Cortex of kidney (tissue), 1 donor: ENCODE measurements around the gene ACTL8.

Experiments used
- DNase-seq: peaks from one replicate; lab custom pipeline; 2025; lab: John Stamatoyannopoulos, UW

ACTL8 gene

DNA sequence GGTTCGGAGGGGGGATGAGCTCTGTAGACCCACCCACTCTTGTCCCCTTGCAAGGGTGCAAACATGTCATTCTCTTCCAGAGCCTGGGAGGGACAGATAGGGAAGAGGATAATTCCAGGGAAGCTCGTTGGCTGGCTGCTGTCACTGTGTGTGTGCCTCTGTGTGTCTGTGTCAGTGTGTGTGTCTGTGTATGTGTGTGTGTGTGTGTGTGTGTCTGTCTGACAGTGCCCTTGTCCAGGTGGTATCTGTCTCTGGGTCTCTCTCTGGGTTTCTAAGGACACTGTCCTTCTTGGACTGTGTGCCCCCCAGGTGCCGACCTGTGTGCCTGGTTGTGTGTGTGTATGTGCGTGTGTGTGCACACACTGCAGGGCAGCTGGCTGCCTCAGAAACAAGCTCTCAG, 90.5 kb downstream of the ACTL8 start:
- no peak for DNase-seq

DNA sequence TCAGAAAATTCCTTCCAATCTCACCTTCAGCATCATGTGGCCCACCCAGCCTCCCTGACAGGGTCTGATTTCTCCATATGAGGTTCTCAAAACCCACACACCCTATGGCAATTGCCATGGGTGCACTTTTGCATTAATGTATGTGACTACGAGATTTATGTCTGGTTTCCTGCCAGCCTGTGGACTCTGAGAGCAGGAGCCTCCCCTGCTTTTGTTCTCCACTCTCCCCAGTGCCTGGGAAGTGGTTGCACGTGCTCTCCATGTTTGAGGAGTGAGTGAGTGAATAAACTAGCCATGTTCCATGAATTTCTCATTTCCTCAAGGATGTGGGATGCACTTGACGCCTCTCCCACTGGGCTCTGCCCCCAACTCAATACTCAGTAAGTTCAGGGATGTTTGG, 91.2 kb downstream of the ACTL8 start:
- no peak for DNase-seq

DNA sequence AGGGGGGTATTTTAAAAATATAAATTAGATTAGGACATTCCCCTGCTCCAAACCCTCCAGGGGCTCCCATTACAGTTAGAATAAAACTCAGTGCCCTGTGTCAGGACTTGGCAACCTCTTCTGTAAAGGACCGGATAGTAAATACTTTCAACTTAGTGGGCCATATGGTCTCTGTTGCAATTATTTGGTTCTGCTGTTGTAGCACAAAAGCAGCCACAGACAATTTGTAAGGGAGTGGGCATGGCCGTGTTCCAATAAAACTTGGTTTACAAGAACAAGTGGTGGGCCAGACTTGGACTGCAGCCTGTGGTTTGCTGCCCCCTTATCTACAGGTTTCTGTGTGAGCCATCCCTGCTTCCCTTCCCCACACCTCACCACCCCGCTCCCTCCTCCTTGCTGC, 92.0 kb downstream of the ACTL8 start:
- no peak for DNase-seq

DNA sequence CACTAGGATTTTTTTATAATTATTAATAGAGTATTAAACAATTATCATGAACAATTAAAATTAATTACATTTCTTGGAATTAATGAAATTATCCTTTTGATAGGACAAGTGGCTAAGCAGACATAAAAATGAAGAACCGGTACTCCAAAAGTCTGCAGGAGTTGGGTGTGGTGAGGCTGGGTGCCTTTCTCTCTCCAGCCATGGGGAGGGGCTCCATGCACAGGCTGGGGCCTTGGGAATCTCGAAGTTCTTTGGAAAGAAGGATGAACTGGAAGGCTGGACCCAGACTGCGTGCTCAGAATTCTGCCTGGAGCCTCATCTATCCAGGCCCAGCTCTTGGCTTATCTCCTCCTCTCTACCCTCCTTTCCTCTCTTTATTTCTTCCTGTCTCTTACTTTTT, 94.1 kb downstream of the ACTL8 start:
- DNase-seq, result no peak

DNA sequence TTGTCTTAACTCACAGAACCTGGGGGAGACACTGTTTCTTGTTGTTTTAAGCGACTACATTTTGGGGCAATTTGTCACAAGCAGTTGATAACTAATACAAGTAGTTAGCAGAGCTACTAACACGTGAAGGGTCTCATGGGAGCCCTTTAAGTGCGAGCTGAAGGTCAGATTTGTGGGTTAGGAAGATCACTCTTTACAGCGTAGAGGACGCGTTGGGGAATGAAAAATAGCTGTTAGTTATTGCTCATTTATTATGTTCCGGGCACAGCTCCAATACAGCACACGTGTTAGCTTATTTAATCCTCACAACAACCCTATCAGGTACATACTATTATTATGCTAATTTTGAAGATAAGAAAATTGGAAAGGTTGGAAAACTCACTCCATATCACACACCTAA, 95.9 kb downstream of the ACTL8 start:
- no peak for DNase-seq

DNA sequence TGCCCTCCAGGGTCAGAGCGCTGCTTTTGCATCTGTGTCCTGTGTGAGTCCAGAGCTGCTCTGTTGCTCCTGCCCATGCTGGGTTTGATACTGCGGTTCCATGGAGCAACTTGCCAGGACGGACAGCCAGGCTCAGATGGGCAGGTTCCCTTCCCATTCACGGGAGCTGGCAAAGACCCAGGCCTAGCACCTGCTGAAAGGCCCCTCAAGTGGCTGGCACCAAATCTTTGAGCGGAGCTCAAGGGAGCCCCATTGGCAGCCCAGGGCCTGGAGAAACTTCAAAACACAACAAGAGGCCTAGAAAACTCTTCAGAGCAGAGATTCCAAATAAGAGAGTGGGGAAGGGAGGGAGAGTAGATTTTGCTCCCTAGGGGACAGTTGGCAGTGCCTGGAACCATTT, 97.2 kb downstream of the ACTL8 start:
- no peak for DNase-seq

DNA sequence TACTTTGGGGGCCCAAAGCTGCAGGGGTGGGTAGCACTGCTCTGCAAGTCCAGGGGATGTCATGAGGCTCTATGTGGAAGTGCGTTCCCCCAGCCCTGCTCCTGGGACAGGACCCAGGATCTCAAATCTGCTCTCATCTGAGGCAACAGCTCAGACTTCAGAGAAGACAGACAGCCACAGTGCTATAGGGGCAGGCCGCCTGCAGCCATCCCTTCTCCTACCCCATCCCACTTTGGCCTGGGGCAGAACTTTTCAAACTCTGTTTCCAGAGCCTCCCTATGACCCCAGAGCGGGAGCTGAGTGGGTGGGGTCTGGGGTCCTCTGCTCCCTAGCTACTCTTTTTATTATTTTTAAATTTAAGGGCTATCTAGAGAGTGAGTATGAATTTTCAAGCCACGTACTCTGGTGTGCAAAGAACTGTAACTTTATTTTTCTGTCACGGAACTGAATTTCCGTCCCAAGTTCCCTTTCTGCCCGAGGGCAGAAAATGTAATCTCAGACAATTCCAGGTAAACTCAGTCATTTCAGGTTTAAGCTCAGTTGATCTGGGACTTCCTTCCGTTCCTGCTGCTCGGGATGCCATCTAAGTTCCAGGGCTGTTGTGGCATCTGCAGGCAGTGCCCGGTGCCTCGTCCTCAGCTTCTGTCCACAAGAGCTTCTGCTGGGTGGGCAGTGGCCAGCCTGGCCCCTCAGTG, 98.3 kb downstream of the ACTL8 start:
- DNase-seq, result no peak

DNA sequence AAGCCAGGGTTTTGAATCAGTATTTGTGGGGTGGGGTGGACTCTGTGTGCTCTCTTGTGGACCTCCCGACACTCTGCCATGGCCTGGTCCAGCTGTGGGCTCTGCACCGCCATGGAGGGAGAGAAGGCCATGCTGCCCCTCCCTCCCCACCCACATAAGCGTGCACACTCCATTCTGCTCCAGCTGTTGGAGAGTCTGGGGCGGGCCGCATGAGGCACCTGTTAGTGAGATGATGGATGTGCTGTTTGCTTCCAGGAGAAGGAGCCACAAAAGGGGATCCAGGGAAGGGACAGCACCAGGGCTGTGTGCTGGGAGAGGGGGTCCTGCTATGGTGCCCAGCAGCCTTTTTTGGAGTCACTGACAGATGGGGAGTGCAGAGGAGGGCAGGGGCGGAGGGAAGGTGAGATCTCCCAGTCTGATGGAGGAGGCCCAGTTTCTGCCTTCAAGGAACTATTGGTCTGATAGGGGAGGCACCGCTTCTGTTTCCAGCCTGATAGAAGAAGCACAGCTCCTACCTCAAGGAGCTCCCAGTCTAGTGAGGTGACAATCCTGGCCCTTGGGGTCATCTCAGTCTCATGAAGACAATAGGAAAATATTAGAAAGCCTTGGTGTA, 101.5 kb downstream of the ACTL8 start:
- DNase-seq, result no peak

DNA sequence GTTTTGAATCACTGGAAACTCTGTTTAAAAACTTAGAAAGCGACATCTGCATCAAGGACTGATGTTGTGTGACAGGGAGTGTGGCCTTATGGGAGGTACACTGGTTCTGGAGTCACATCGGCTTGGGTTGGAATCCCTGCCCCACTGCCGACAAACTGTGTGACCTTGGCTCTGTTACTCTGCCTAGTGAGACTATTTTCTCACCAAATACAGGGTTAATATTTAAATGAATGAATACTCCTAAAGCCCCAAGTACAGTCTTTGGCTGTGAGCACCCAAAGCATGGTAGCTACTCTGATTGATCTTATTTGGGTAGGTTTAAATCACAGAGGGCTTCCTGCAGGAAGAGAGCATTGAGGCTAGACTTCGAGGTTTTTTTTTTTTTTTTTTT, 102.0 kb downstream of the ACTL8 start:
- DNase-seq, result no peak

DNA sequence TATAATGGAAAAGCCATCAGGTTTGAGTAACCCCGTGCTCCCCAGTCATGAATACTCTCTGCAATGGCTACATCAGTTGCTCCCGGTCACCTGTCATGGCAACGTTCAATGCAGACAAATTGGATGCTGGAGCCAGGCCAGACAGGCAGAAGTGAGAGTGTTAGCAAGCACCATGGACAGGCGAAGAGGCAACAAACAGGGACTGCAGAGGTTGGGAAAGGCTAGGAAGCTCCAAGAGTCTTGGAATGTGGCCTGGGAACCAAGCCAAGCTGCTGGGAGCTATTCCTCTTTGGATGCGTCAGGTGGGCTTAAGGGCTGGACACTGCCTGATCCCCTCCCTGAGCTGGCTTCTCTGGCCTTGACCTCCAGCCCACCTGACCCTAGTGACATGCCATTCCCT, 102.9 kb downstream of the ACTL8 start:
- DNase-seq, result no peak

DNA sequence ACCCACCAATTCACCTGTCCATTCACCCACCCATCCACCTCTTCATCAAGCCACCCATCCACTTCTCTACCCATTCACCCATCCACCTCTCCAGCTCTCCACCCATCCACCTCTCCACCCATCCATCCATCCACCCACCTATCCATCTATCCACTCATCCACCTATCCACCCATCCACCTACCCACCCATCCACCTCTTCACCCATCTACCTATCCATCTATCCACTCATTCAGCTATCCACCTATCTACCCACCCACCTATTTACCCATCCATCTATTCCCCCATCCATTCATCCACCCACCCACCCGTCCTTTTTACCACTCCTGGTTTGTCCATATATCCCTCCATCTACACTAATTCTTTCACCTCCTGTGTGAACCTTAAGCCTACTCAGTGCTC, 105.7 kb downstream of the ACTL8 start:
- no peak for DNase-seq

DNA sequence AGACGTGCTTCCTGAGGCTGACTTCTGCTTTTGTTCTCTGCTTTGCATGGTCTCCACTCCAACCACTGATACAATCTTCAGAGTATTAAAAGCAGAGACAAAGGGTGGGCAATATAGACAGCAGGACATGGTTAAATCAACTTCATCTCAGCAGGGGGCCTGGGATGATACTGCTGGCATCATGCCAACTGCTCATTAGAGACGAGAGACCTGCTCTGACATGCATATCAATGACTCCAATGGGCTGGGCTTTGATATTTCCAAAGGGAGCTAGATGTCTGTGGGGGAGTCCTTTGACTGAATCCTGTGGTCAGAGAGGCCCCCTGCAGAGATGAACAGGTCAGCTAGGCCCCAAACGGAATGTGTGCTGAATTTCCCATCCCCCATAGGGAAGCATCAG, 106.6 kb downstream of the ACTL8 start:
- no peak for DNase-seq

DNA sequence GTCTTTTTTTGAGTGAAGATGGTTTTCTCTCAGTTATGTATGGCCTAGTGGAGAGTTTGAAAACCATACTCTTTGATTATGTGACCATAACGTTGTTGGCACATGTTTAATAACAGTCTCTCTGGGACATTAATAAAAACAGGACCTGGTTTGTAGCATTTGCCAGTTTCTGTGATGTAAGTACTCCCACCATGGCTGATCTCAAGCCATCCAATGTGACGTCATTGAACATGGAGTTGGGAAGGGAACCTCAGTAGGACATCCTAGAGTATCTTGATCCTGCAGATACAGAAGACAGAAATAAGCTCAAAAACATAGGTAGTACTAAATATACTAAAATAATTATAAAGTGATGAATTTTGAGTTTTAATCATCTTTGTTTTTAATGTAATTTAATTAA, 107.0 kb downstream of the ACTL8 start:
- DNase-seq, result no peak

DNA sequence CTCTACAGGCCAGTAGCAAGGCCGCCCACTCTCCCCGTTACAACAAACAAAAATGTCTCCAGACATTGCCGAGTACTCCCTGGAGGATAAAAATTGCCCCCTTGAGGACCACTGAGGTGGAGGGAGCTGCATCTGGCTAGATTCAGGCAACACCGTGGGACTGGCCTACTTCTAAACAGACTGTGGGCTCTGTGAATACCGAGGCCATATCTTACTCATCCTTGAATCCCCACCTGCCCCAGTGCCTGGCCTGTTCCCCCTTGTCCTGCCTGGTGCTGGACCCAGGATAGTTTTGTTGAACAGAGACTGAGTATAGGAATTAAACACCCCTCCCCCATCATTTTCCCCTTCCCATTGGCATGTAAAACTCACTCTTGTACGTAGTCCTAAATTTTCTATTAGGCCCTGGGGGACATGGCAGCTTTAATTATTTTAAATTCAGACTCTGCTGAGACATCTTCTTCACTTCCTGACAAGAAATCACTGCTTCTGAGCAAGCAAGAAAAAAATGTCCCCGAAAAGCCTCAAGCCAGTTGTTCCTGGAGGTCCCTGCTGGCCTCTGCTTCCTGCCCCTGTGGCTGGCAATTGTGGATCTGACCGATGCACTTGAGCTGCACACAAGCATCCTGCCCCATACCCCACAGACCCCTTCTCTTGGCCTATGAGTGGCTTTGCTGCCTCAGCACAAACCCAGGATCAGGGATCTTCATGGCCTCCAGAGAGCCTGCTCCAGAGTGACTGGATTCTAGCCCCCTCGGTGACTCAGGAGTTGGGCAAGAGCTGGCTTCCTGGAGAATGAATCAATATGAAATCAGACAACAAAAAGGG, 111.0 kb downstream of the ACTL8 start:
- no peak for DNase-seq

DNA sequence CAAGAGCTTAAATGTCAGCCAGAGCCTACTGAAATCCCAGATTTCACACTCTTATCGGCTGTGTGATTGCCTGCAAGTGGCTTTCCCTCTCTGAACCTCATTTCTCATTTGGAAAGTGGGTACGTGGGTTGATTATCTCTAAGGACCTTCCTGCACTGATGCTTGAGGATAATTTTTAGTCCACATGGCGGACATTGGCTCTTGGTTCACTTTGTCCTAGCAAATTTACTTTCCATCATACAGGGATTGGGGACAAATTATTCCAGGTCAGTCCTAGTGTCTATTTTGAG, 111.6 kb downstream of the ACTL8 start:
- DNase-seq, result no peak

DNA sequence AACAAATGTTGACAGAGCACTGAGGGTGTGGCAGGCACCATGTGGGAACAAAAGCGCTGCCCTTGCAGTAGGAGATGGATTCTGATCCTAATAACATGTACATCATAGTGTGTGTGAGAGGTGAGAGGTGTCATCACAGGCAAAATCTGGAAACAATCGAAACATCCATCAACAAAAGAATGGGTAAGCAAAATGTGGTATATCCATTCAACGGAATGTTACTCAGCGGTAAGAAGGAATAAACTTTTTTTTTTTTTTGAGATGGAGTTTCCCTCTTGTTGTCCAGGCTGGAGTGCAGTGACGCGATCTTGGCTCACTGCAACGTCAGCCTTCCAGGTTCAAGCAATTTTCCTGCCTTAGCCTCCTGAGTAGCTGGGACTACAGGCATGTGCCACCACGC, 112.3 kb downstream of the ACTL8 start:
- DNase-seq, result no peak

DNA sequence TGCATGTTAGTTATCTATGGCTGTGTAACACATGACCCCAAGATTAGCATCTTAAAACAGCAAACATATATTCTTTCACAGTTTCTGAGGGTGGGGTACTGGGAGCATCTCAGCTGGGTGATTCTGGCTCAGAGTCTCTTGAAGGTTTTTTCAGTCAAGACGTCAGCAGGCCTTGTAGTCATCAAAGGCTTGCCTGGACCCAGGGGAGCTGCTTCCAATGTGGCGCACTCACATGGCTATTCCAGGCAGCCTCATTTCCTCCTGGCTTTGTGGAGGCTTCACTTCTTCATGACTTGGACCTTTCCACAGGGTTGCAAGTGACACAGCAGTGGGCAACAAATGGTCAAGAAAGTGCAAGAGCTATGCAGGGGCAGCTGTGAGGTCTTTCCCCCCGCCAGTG, 114.7 kb downstream of the ACTL8 start:
- DNase-seq, result no peak

DNA sequence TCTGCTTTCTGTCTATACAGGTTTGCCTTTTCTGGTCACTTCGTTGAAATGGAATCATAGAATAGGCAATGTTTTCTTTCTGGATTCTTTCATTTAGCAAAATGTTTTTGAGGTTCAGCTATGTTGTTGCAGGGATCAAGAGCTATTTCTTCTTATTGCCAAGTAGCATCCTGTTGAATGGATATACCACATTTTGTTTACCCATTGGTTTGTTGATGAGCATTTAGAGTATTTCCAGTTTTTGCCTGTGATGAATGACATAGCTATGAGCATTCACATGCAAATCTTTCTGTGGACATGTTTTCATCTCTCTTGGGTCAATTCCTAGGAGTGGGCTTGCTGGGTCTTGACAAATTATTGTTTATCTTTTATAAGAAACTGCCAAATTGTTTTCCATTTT, 115.5 kb downstream of the ACTL8 start:
- DNase-seq, result no peak

DNA sequence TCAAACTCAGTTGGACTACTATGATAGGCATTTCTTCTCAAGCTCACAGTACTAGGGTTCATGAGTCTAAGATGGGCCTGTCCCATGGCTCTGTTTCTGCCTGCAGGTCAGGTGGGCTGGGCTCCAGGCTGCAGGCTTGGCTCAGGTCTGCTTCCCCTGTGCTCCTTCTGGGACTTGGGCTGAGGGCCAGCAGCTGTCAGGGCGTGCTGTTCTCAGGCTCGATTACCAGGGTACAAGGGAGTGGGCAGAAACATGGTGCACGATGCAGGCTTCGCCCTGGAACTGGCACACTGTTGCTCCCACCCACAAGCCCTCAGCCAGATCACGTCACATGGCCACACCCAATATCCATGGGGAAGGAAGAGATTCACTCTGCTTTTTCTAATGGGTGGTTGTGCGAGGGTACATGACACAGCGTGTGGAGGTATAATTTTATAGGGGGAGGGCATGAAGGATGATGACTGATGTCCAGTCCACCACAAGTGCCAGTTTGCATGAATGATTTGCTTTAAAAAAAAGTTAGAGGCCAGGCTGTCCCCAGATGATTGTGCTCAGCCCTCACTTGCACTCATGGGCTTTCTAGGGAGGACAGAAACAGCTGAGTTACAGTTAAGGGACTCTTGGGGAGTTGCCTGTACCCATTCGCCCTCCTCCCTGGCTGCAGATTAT, 118.0 kb downstream of the ACTL8 start:
- no peak for DNase-seq

DNA sequence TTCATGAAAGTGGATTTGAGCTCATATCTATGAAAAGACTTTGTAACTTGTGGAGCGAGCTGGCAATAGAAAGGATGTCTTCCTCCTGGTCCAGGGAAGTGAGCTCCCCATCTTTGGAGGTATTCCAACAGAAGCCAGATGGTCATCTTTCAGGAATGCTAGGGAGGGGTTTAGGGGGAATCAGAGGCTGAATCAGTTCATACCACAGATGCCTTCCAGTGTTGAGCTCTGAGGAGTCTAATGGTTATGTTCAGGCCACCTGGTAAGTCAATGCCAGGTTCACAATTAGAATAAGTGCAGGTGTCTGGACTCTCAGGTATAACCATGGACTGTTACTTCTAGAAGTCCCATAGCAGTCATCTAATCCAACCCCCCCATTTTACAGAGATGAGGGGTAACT, 119.1 kb downstream of the ACTL8 start:
- DNase-seq, result no peak

DNA sequence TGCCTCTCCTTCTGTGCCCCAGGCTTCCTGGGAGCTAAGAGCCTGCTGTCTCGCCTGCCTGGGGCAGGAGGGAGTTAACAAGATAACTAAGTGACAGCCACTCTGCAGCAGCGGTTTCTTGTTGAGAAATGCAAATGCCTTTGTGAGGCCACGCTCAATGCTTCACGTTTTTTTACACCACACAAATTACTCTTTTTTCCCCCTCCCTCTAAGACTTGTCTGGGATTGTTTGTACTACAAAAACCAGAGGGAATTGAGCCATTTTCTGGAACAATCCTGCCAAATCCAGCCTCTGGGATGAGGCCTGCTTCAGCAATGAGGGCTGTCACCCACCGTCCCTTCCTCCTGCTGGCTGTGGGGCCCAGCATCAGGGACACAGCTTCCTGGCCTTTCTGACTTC, 119.6 kb downstream of the ACTL8 start:
- DNase-seq, result no peak

DNA sequence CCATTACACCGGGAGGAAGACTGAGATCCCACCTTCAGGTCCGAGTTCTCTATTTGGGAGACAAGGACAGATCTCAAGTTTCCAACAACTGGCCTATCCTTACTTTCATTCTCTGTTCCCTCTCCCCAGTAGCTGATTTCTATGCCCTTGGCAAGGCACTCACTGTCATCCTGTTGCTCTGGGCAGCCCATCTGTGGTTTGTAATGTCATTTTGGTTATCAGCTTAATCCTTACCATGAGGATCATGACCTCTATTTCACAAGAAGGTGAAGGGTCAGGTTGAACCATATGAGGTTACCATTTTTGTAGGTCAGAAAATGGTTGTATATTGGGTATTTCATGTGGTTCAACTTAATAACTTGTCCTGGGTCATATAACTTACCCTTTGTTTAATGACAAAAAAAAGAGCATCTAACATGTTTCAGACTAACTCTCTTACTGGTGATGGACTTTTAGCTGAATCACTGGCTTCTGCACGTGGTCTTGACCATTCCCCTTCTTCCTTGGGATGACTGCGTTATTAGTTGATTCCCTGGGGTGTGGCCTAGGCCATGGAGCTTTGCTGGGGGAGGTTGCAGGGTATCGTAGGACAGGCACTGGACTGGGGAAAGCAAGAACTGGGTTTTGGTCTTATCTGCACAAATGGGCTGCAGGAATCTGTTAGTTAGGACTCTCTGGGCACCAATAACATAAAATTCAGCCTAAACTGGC, 120.2 kb downstream of the ACTL8 start:
- DNase-seq, result no peak
